Parathyroid adenoma (tissue), 2 donors: ENCODE data around the gene EYA2.

Experiments
- H2AFZ ChIP-seq: fragments of 300-600 bp; sonication (generic); one replicate; pipeline ENCODE4 v1.7.0; 2017; ENCODE audit warnings: antibody characterized with exemption, mild to moderate bottlenecking
- H3K27ac ChIP-seq: fragments of 300-600 bp; sonication (generic); one replicate; pipeline ENCODE4 v1.7.0; 2017
- H3K27me3 ChIP-seq: fragments of 300-600 bp; sonication (generic); one replicate; pipeline ENCODE4 v1.7.0; 2017; ENCODE audit warnings: low read length; ENCODE audit not compliant: control insufficient read depth, insufficient read depth
- H3K36me3 ChIP-seq: fragments of 300-600 bp; sonication (generic); one replicate; pipeline ENCODE4 v1.7.0; 2017; ENCODE audit warnings: low read length; ENCODE audit not compliant: control insufficient read depth, insufficient read depth
- H3K4me1 ChIP-seq: fragments of 300-600 bp; sonication (generic); one replicate; pipeline ENCODE4 v1.7.0; 2017; ENCODE audit warnings: control low read depth
- H3K4me2 ChIP-seq: fragments of 300-600 bp; sonication (generic); one replicate; pipeline ENCODE4 v1.7.0; 2017; ENCODE audit warnings: low read length
- H3K4me3 ChIP-seq: fragments of 300-600 bp; sonication (generic); one replicate; pipeline ENCODE4 v1.7.0; 2017; ENCODE audit warnings: low read depth, low read length
- H3K79me2 ChIP-seq: fragments of 300-600 bp; sonication (generic); one replicate; pipeline ENCODE4 v1.7.0; 2017; ENCODE audit warnings: control low read depth
- H3K9ac ChIP-seq: fragments of 300-600 bp; sonication (generic); one replicate; pipeline ENCODE4 v1.7.0; 2017; ENCODE audit warnings: mild to moderate bottlenecking
- H3K9me3 ChIP-seq: fragments of 300-600 bp; sonication (generic); one replicate; pipeline ENCODE4 v1.7.0; 2017; ENCODE audit warnings: low read length; ENCODE audit not compliant: control insufficient read depth
- CTCF ChIP-seq: fragments of 300-600 bp; sonication (generic); IDR thresholded peaks from one replicate; pipeline ENCODE4 v1.7.0; 2017; ENCODE audit warnings: antibody characterized with exemption, mild to moderate bottlenecking
- donor health status: primary hyperparathyroidism.

The EYA2 gene

DNA sequence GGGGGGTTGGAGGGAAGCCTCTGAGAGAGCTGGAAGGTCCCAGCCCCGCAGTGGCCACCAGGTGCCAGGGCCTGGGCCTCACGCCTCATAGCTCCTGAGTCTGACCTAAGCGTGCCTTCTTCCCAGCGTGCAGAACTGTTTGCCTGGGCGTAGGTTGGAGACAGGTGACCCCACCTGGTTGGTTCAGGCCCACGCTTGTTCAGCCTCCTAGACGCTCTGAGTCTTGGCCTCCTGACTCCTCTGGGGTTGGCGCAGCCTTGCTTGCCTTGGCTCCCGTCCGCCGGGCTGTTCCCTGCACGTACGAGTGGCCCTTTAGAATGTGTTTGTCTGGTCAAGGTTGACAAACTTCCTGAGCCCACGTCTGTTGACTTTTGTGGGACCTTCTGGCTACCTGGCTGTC is 70.8 kb downstream of the EYA2 start:
- Histone ChIP-seq H2AFZ (no peak overlapping the region), H3K9me3 (no peaks in the 10 kb centered on the region), H3K4me1 (peaks cover 19% of the 10 kb centered on the region), H3K79me2 (peaks cover 39% of the 10 kb centered on the region), H3K4me2 (no peak overlapping the region), H3K4me3 (no peak overlapping the region), H3K36me3 (no peaks in the 10 kb centered on the region), H3K9ac (no peak overlapping the region), H3K27me3 (no peaks in the 10 kb centered on the region), H3K27ac (no peak overlapping the region)
- TF ChIP-seq CTCF: no peak

DNA sequence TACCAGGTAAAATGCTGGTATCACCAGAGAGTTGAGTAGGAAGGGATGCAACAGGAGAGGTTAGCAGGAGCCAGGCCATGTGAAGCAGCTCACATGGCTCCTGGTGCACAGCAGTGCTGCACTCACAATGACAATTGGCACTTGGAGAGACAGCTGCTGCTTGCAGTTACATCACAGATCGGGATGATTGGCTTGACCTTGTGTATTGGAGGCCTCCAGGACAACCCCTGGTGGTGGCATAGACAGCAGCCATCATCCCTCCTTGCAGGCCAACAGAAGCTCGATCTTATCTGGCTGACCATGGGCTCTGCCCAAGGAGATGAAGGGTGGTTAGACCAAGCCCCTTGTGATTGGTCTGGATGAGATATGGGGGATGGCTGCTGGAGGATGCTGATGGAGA is 73.0 kb downstream of the EYA2 start:
- Histone ChIP-seq H3K27ac (no peak overlapping the region), H3K36me3 (no peaks in the 10 kb centered on the region), H3K4me2 (no peak overlapping the region), H3K4me3 (no peak overlapping the region), H3K9ac (no peak overlapping the region), H3K79me2 (peaks cover 35% of the 10 kb centered on the region), H2AFZ (no peak overlapping the region), H3K4me1 (peaks cover 18% of the 10 kb centered on the region), H3K27me3 (no peaks in the 10 kb centered on the region), H3K9me3 (no peaks in the 10 kb centered on the region)
- peak; percentile 9 for TF ChIP-seq CTCF

DNA sequence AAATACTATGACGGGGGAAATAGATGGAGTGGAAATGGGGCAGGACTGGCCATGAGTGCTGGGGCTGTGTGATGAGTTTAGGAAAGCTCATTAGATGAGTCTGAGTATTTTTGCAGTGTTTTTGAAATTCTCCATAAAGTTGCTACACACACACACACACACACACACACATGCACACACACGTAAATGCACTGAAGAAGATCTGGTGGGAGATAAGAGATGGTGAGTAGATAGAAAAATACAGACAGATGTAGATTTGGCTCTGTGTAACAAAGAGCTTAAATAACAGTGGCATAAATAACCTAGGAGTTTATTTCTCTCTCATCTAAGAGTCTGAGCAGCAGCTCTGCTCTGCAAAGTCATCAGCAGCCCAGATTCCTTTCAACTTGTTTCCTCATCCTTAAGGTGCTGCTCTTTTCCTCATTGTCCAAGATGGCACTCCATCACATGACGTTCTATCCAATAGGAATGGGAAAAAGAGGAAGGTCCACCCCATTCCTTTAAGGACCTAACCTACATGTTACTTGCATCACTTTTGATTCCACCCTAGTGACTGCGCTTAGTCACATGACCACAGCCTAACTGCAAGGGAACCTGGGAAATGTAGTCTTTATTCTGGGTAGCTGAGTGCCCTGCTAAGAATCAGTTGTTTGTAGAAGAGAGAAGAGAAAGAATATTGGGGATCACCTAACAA is 76.4 kb downstream of the EYA2 start:
- no peaks in the 10 kb centered on the region for H3K36me3 ChIP-seq
- no peaks in the 10 kb centered on the region for H3K27me3 ChIP-seq
- no peak overlapping the region for H3K9ac ChIP-seq
- H3K4me2 ChIP-seq: no peak overlapping the region
- peaks cover 21% of the 10 kb centered on the region for H3K79me2 ChIP-seq
- peak overlapping the region; percentile 3 for H3K27ac ChIP-seq
- no peak overlapping the region for H2AFZ ChIP-seq
- no peak overlapping the region for H3K4me3 ChIP-seq
- H3K9me3 ChIP-seq: no peaks in the 10 kb centered on the region
- no peaks in the 10 kb centered on the region for H3K4me1 ChIP-seq
- TF ChIP-seq CTCF: no peak

- TF ChIP-seq CTCF: no peak
- H3K27ac ChIP-seq: no peak overlapping the region
- no peaks in the 10 kb centered on the region for H3K36me3 ChIP-seq
- peaks cover 28% of the 10 kb centered on the region for H3K79me2 ChIP-seq
- no peak overlapping the region for H2AFZ ChIP-seq
- no peak overlapping the region for H3K4me3 ChIP-seq
- no peaks in the 10 kb centered on the region for H3K9me3 ChIP-seq
- no peak overlapping the region for H3K4me2 ChIP-seq
- peaks cover 3% of the 10 kb centered on the region for H3K4me1 ChIP-seq
- no peaks in the 10 kb centered on the region for H3K27me3 ChIP-seq
- no peak overlapping the region for H3K9ac ChIP-seq
Observed at GRCh38 chr20:46973766-46974165, 79.1 kb downstream of the EYA2 start.
